NCI-H524 (cell line): ENCODE data around the gene EDEM3.

Experiments used
- DNase-seq, 2 experiments: peaks; one replicate each; lab custom pipeline; 2025; lab: John Stamatoyannopoulos, UW

EDEM3 gene

GRCh38 chr1:184673305-184673704 lies 81.4 kb downstream of the EDEM3 start:
- DNase-seq, result no peak

GRCh38 chr1:184672013-184672726 lies 82.5 kb downstream of the EDEM3 start:
- no peak for DNase-seq

GRCh38 chr1:184669391-184669790 lies 85.3 kb downstream of the EDEM3 start:
- no peak for DNase-seq

GRCh38 chr1:184665360-184665759 lies 89.3 kb downstream of the EDEM3 start:
- no peak for DNase-seq

- no peak for DNase-seq
These were observed 90.0 kb downstream of the EDEM3 start for GRCh38 chr1:184664661-184665060.

GRCh38 chr1:184664042-184664660 lies 90.5 kb downstream of the EDEM3 start:
- no peak for DNase-seq

GRCh38 chr1:184661801-184662200 lies 92.9 kb downstream of the EDEM3 start:
- no peak for DNase-seq

GRCh38 chr1:184660462-184661191 lies 94.0 kb downstream of the EDEM3 start:
- no peak for DNase-seq

- DNase-seq, result no peak
These were observed 96.6 kb downstream of the EDEM3 start for GRCh38 chr1:184658055-184658454.

- no peak for DNase-seq
These were observed 98.4 kb downstream of the EDEM3 start for GRCh38 chr1:184656221-184656620.

GRCh38 chr1:184655185-184655584 lies 99.5 kb downstream of the EDEM3 start:
- no peak for DNase-seq

- DNase-seq, result no peak
These were observed 104.3 kb downstream of the EDEM3 start for GRCh38 chr1:184650177-184650866.

- DNase-seq, result no peak
These were observed 105.2 kb downstream of the EDEM3 start for GRCh38 chr1:184649451-184649888.

- no peak for DNase-seq
These were observed 105.8 kb downstream of the EDEM3 start for GRCh38 chr1:184648856-184649201.

- DNase-seq, result no peak
These were observed 106.3 kb downstream of the EDEM3 start for GRCh38 chr1:184648160-184648855.

- DNase-seq, result no peak
These were observed 107.2 kb downstream of the EDEM3 start for GRCh38 chr1:184647471-184647870.

GRCh38 chr1:184646824-184647223 lies 107.8 kb downstream of the EDEM3 start:
- no peak for DNase-seq

GRCh38 chr1:184646178-184646701 lies 108.4 kb downstream of the EDEM3 start:
- no peak for DNase-seq

- no peak for DNase-seq
These were observed 109.9 kb downstream of the EDEM3 start for GRCh38 chr1:184644771-184645170.

- no peak for DNase-seq
These were observed 111.0 kb downstream of the EDEM3 start for GRCh38 chr1:184643661-184644060.

- peak in 1 of 2 experiments; percentile 36 for DNase-seq
These were observed 112.8 kb downstream of the EDEM3 start for GRCh38 chr1:184641894-184642293.

GRCh38 chr1:184640505-184640904 lies 114.2 kb downstream of the EDEM3 start:
- peak; percentile 8 to 55 for DNase-seq
